HepG2 (cell line): ENCODE results near the gene COQ9. TPM values are rescaled to one million over a fixed set of nuclear protein-coding genes. Genes with fewer than 3 reads are reported as not detected.
A peak's percentile ranks its signal among the peaks of the same experiment; 100 is the strongest.

ENCODE experiments used
- AGO2 ChIP-seq: fragments of 200-400 bp; formaldehyde crosslinking; optimal IDR thresholded peaks from 2 replicates; pipeline ENCODE3; 2017; ENCODE audit warnings: mild to moderate bottlenecking, low read depth, low read length, moderate library complexity
- HNF4G ChIP-seq, 2 experiments: sonication (generic) in 1 of 2; formaldehyde crosslinking in 1 of 2; IDR thresholded peaks; 2 replicates each; pipeline versions ENCODE4 v1.4.0 to v1.6.1; 2011 to 2020; ENCODE audit warnings: borderline replicate concordance in 2 of 2, low read depth in 2 of 2, mild to moderate bottlenecking in 2 of 2, low read length in 1 of 2, missing genetic modification reagents in 1 of 2, moderate library complexity in 1 of 2
- MAFK ChIP-seq, 2 experiments: IDR thresholded peaks in 1 of 2; conservative IDR thresholded peaks in 1 of 2; 2 replicates each; pipeline ENCODE4 v1.6.1; 2011; ENCODE audit warnings: improper control_type of control experiment in 2 of 2, low read length in 2 of 2
- MIER3 ChIP-seq: IDR thresholded peaks from 2 replicates; pipeline ENCODE4 v1.6.1; 2016; ENCODE audit warnings: missing compliant biosample characterization, borderline replicate concordance
- NCOA1 ChIP-seq: sonication (generic); formaldehyde crosslinking; IDR thresholded peaks from 2 replicates; pipeline ENCODE4 v1.9.0; 2021; ENCODE audit warnings: missing genetic modification reagents
- NFE2L1 ChIP-seq: sonication (generic); formaldehyde crosslinking; IDR thresholded peaks from 2 replicates; pipeline ENCODE4 v1.4.0; 2020; ENCODE audit warnings: missing genetic modification reagents, mild to moderate bottlenecking, borderline replicate concordance
- SMAD9 ChIP-seq: sonication (generic); formaldehyde crosslinking; IDR thresholded peaks from 2 replicates; pipeline ENCODE4 v1.5.1; 2020; ENCODE audit warnings: mild to moderate bottlenecking, missing genetic modification reagents
- SNAI1 ChIP-seq: sonication (generic); formaldehyde crosslinking; IDR thresholded peaks from 2 replicates; pipeline ENCODE4 v1.5.0; 2020; ENCODE audit warnings: mild to moderate bottlenecking, missing genetic modification reagents, borderline replicate concordance
- XBP1 ChIP-seq: sonication (generic); formaldehyde crosslinking; IDR thresholded peaks from 2 replicates; pipeline ENCODE4 v1.5.0; 2020; ENCODE audit warnings: missing genetic modification reagents
- ZBTB10 ChIP-seq: sonication (generic); formaldehyde crosslinking; IDR thresholded peaks from 2 replicates; pipeline ENCODE4 v1.4.0; 2020; ENCODE audit warnings: missing genetic modification reagents, borderline replicate concordance
- ZBTB40 ChIP-seq, 2 experiments: fragments of 450-650 bp in 1 of 2; sonication (generic) in 1 of 2; formaldehyde crosslinking in 1 of 2; IDR thresholded peaks; 2 replicates each; pipeline versions ENCODE4 v1.6.1 to v1.8.0; 2016 to 2022; ENCODE audit warnings: antibody characterized with exemption in 1 of 2, mild to moderate bottlenecking in 1 of 2, missing genetic modification reagents in 1 of 2
- ZNF276 ChIP-seq: sonication (generic); formaldehyde crosslinking; IDR thresholded peaks from 2 replicates; pipeline ENCODE4 v1.4.0; 2020; ENCODE audit warnings: mild to moderate bottlenecking, low read depth, missing genetic modification reagents
- ZNF350 ChIP-seq: sonication (generic); formaldehyde crosslinking; IDR thresholded peaks from 2 replicates; pipeline ENCODE4 v1.4.0; 2020; ENCODE audit warnings: mild to moderate bottlenecking, low read depth, missing genetic modification reagents, borderline replicate concordance
- ZNF430 ChIP-seq: sonication (generic); formaldehyde crosslinking; IDR thresholded peaks from 2 replicates; pipeline ENCODE4 v1.9.0; 2021; ENCODE audit warnings: mild to moderate bottlenecking, missing genetic modification reagents
- ZSCAN31 ChIP-seq: sonication (generic); formaldehyde crosslinking; IDR thresholded peaks from 2 replicates; pipeline ENCODE4 v1.5.0; 2020; ENCODE audit warnings: low read depth, mild to moderate bottlenecking, missing genetic modification reagents
- polyA plus RNA-seq, 8 experiments: library from polyadenylated mRNA; depleted of rRNA in 3 of 8; stranded (reverse) in 7 of 8; unstranded in 1 of 8; fragments of >200 nt; fragmentation: Illumina TruSeq in 4 of 8; extraction: Trizol in 4 of 8; gene quantifications; 2 replicates each; pipeline versions ENCODE4 v1.2.1 to v1.2.3, GENCODE V29; 2011 to 2016; ENCODE audit warnings: low read depth in 4 of 8, missing spikeins in 1 of 8, mixed read lengths in 1 of 8; ENCODE audit not compliant: insufficient read depth in 1 of 8
- total RNA-seq, 5 experiments: library from RNA; depleted of rRNA; stranded (reverse); fragments of >200 nt; fragmentation: Illumina TruSeq; extraction: Trizol; gene quantifications; 2 replicates each; pipeline ENCODE4 v1.2.3, GENCODE V29; 2016; ENCODE audit warnings: low read depth in 1 of 5

Gene COQ9
- total and polyA plus RNA-seq, 2 of the 13 experiments (the other 11 are each of a cell fraction or from before 2014, with no cell fraction given) = 57.5 to 108 TPM

GRCh38 chr16:57462978-57463362 lies 15.7 kb downstream of the COQ9 start (continued):
- TF ChIP-seq ZBTB40 (IDR thresholded peaks at IDR 0.05) (no peak), ZBTB40 (CRISPR knock-in tag; IDR thresholded peaks at IDR 0.05) (0 out of 2 replicates have a peak, but pooled peaks have one; percentile 5), AGO2 (peak; percentile 31), MAFK (conservative IDR thresholded peaks at IDR 0.05 in 1 of 2, IDR thresholded peaks at IDR 0.05 in 1 of 2; ENCODE audit: low read length in 2 of 2) (no peak), ZNF350 (CRISPR knock-in tag) (no peak), MIER3 (CRISPR knock-in tag) (no peak), ZBTB10 (CRISPR knock-in tag) (no peak), XBP1 (CRISPR knock-in tag) (no peak), ZNF430 (CRISPR knock-in tag) (no peak), SNAI1 (CRISPR knock-in tag) (0 out of 2 replicates have a peak, but pooled peaks have one; percentile 12), NCOA1 (CRISPR knock-in tag) (0 out of 2 replicates have a peak, but pooled peaks have one; percentile 3), SMAD9 (CRISPR knock-in tag) (peak; percentile 70; the same call in 1 of the 2 replicates), NFE2L1 (CRISPR knock-in tag) (no peak), HNF4G (IDR thresholded peaks at IDR 0.05; ENCODE audit: borderline replicate concordance, low read depth, low read length) (no peak), HNF4G (CRISPR knock-in tag; IDR thresholded peaks at IDR 0.05; ENCODE audit: borderline replicate concordance, low read depth) (no peak), ZNF276 (CRISPR knock-in tag) (no peak), ZSCAN31 (CRISPR knock-in tag) (peak; percentile 22; the same call in 1 of the 2 replicates)
